HG03565 (cell line): ENCODE data around the gene OR2T33.
"Not testable (repeated sequence)": the region's sequence is repeated elsewhere in the genome, so short reads cannot be mapped to it uniquely, and the experiment has no call there.

Experiments
- ATAC-seq: cut with Tn5 transposase; IDR thresholded peaks from one replicate; pipeline ENCODE4 v1.9.1; 2021; ENCODE audit warnings: mild to moderate bottlenecking, moderate library complexity; ENCODE audit not compliant: unreplicated experiment

Gene OR2T33

GRCh38 chr1:248277876-248278275 is at the start of gene OR2T33:
OR2T33 (minus strand) TSS chr1:248277976; CDS start chr1:248273814, 4,162 bp downstream.
- no peak for ATAC-seq

GRCh38 chr1:248324468-248324867 is 46.7 kb upstream of the OR2T33 start, which contains the start of gene OR2M7:
OR2M7 (minus strand) TSS chr1:248324568; CDS start chr1:248324568, 0 bp downstream.
- ATAC-seq = no peak

- no peak for ATAC-seq
These were observed 39.0 kb upstream of the OR2T33 start for GRCh38 chr1:248316796-248317195.

GRCh38 chr1:248306740-248307139 is 29.0 kb upstream of the OR2T33 start:
- ATAC-seq = not testable (repeated sequence)

GRCh38 chr1:248306103-248306502 is 28.3 kb upstream of the OR2T33 start:
- no peak for ATAC-seq

GRCh38 chr1:248305672-248306071 is 27.9 kb upstream of the OR2T33 start:
- ATAC-seq = not testable (repeated sequence)

GRCh38 chr1:248303324-248303723 is 25.5 kb upstream of the OR2T33 start, which contains the start of gene OR2T12:
OR2T12 (minus strand) TSS chr1:248303424; CDS start chr1:248295578, 7,846 bp downstream.
- no peak for ATAC-seq

GRCh38 chr1:248288391-248288790 is 10.6 kb upstream of the OR2T33 start:
- ATAC-seq = no peak

- ATAC-seq = not testable (repeated sequence)
These were observed 4.6 kb downstream of the OR2T33 start for GRCh38 chr1:248273225-248273624.

GRCh38 chr1:248268178-248268577 is 9.6 kb downstream of the OR2T33 start:
- ATAC-seq = no peak

GRCh38 chr1:248259309-248259708 is 18.5 kb downstream of the OR2T33 start:
- not testable (repeated sequence) for ATAC-seq

GRCh38 chr1:248243204-248243603 is 34.6 kb downstream of the OR2T33 start:
- peak; percentile 82 for ATAC-seq

- ATAC-seq = no peak
These were observed 38.3 kb downstream of the OR2T33 start for GRCh38 chr1:248239478-248239877.

GRCh38 chr1:248231117-248231516 is 46.7 kb downstream of the OR2T33 start, which contains the start of gene OR2M4:
OR2M4 (plus strand) TSS chr1:248231417; CDS start chr1:248238929, 7,512 bp downstream.
- ATAC-seq = no peak

GRCh38 chr1:248229360-248229908 is 48.3 kb downstream of the OR2T33 start:
- ATAC-seq = no peak

GRCh38 chr1:248225537-248225936 is 52.2 kb downstream of the OR2T33 start:
- ATAC-seq = no peak
